ENCODE results near the gene CPLX4.
A peak's percentile ranks its signal among the peaks of the same experiment; 100 is the strongest.

CPLX4 gene

GRCh38 chr18:59318460-59319050, at the start of gene CPLX4:
TSS of gene CPLX4 (minus strand) at chr18:59318649. CDS start at chr18:59318462, 187 bp downstream.
- H3K4me3 ChIP-seq (ENCODE audit: insufficient read length, low read depth), result no peak within 1 kb of the TSS
- no peak within 1 kb of the TSS for H3K9ac ChIP-seq (ENCODE audit: insufficient read length, low read depth)
- TF ChIP-seq SUZ12 (IDR thresholded peaks at IDR 0.05; ENCODE audit: extremely low read depth, insufficient read depth, insufficient read length), result no peak
- TF ChIP-seq YY1 (IDR thresholded peaks at IDR 0.05; ENCODE audit: insufficient read depth, insufficient read length), result no peak
- TF ChIP-seq ZNF274 (IDR thresholded peaks at IDR 0.05; ENCODE audit: low read depth, low read length), result no peak
- no peaks in the 10 kb centered on the region for H3K9me3 ChIP-seq (ENCODE audit: insufficient read depth, low read length)
- DNase-seq (ENCODE audit: low read depth, low spot score), result no peak
- H3K27me3 ChIP-seq (ENCODE audit: insufficient read depth, insufficient read length), result no peaks in the 10 kb centered on the region
- no peaks in the 10 kb centered on the region for H3K4me1 ChIP-seq (ENCODE audit: insufficient read depth, insufficient read length)
- H3K36me3 ChIP-seq (ENCODE audit: insufficient read depth, insufficient read length, low read length), result no peaks in the 10 kb centered on the region

GRCh38 chr18:59360381-59360780, 41.9 kb upstream of the CPLX4 start:
- peaks cover 17% of the 10 kb centered on the region for H3K36me3 ChIP-seq (ENCODE audit: insufficient read depth, insufficient read length, low read length)
- DNase-seq (ENCODE audit: low read depth, low spot score), result no peak
- H3K9me3 ChIP-seq (ENCODE audit: insufficient read depth, low read length), result no peaks in the 10 kb centered on the region
- TF ChIP-seq SUZ12 (IDR thresholded peaks at IDR 0.05; ENCODE audit: extremely low read depth, insufficient read depth, insufficient read length) (no peak), ZNF274 (IDR thresholded peaks at IDR 0.05; ENCODE audit: low read depth, low read length) (no peak), YY1 (IDR thresholded peaks at IDR 0.05; ENCODE audit: insufficient read depth, insufficient read length) (no peak)
- no peak overlapping the region for H3K4me3 ChIP-seq (ENCODE audit: insufficient read length, low read depth)
- peaks cover 50% of the 10 kb centered on the region for H3K27me3 ChIP-seq (ENCODE audit: insufficient read depth, insufficient read length)
- H3K4me1 ChIP-seq (ENCODE audit: insufficient read depth, insufficient read length), result no peaks in the 10 kb centered on the region
- no peak overlapping the region for H3K9ac ChIP-seq (ENCODE audit: insufficient read length, low read depth)

GRCh38 chr18:59359576-59359952, 41.1 kb upstream of the CPLX4 start:
- no peak overlapping the region for H3K4me3 ChIP-seq (ENCODE audit: insufficient read length, low read depth)
- H3K4me1 ChIP-seq (ENCODE audit: insufficient read depth, insufficient read length), result no peaks in the 10 kb centered on the region
- H3K36me3 ChIP-seq (ENCODE audit: insufficient read depth, insufficient read length, low read length), result peaks cover 25% of the 10 kb centered on the region
- H3K27me3 ChIP-seq (ENCODE audit: insufficient read depth, insufficient read length), result peaks cover 44% of the 10 kb centered on the region
- H3K9me3 ChIP-seq (ENCODE audit: insufficient read depth, low read length), result no peaks in the 10 kb centered on the region
- no peak for DNase-seq (ENCODE audit: low read depth, low spot score)
- TF ChIP-seq YY1 (IDR thresholded peaks at IDR 0.05; ENCODE audit: insufficient read depth, insufficient read length) (no peak), ZNF274 (IDR thresholded peaks at IDR 0.05; ENCODE audit: low read depth, low read length) (no peak), SUZ12 (IDR thresholded peaks at IDR 0.05; ENCODE audit: extremely low read depth, insufficient read depth, insufficient read length) (no peak)
- H3K9ac ChIP-seq (ENCODE audit: insufficient read length, low read depth), result no peak overlapping the region

- H3K4me3 ChIP-seq (ENCODE audit: insufficient read length, low read depth), result peak within 1 kb of the TSS; percentile 98
- peak within 1 kb of the TSS; percentile 90 for H3K9ac ChIP-seq (ENCODE audit: insufficient read length, low read depth)
- peaks cover 38% of the 10 kb centered on the region for H3K27me3 ChIP-seq (ENCODE audit: insufficient read depth, insufficient read length)
- peaks cover 31% of the 10 kb centered on the region for H3K36me3 ChIP-seq (ENCODE audit: insufficient read depth, insufficient read length, low read length)
- peak; percentile 80 for DNase-seq (ENCODE audit: low read depth, low spot score)
- no peaks in the 10 kb centered on the region for H3K9me3 ChIP-seq (ENCODE audit: insufficient read depth, low read length)
- no peak for TF ChIP-seq SUZ12 (IDR thresholded peaks at IDR 0.05; ENCODE audit: extremely low read depth, insufficient read depth, insufficient read length)
- TF ChIP-seq ZNF274 (IDR thresholded peaks at IDR 0.05; ENCODE audit: low read depth, low read length), result no peak
- peak; percentile 73 for TF ChIP-seq YY1 (IDR thresholded peaks at IDR 0.05; ENCODE audit: insufficient read depth, insufficient read length)
- no peaks in the 10 kb centered on the region for H3K4me1 ChIP-seq (ENCODE audit: insufficient read depth, insufficient read length)
Observed at GRCh38 chr18:59358712-59359575, 40.5 kb upstream of the CPLX4 start, which contains the start of gene LMAN1. TSS of gene LMAN1 (minus strand) at chr18:59359265. CDS start at chr18:59359244, 21 bp downstream.

GRCh38 chr18:59358414-59358711, 39.9 kb upstream of the CPLX4 start:
- Histone ChIP-seq H3K9me3 (ENCODE audit: insufficient read depth, low read length) (no peaks in the 10 kb centered on the region), H3K9ac (ENCODE audit: insufficient read length, low read depth) (peak overlapping the region; percentile 90), H3K4me3 (ENCODE audit: insufficient read length, low read depth) (peak overlapping the region; percentile 98), H3K36me3 (ENCODE audit: insufficient read depth, insufficient read length, low read length) (peaks cover 37% of the 10 kb centered on the region), H3K4me1 (ENCODE audit: insufficient read depth, insufficient read length) (no peaks in the 10 kb centered on the region), H3K27me3 (ENCODE audit: insufficient read depth, insufficient read length) (peaks cover 33% of the 10 kb centered on the region)
- TF ChIP-seq ZNF274 (IDR thresholded peaks at IDR 0.05; ENCODE audit: low read depth, low read length) (no peak), SUZ12 (IDR thresholded peaks at IDR 0.05; ENCODE audit: extremely low read depth, insufficient read depth, insufficient read length) (no peak), YY1 (IDR thresholded peaks at IDR 0.05; ENCODE audit: insufficient read depth, insufficient read length) (no peak)
- peak; percentile 23 for DNase-seq (ENCODE audit: low read depth, low spot score)

- Histone ChIP-seq H3K9ac (ENCODE audit: insufficient read length, low read depth) (peak overlapping the region; percentile 26), H3K27me3 (ENCODE audit: insufficient read depth, insufficient read length) (peaks cover 29% of the 10 kb centered on the region), H3K4me3 (ENCODE audit: insufficient read length, low read depth) (peak overlapping the region; percentile 98), H3K9me3 (ENCODE audit: insufficient read depth, low read length) (no peaks in the 10 kb centered on the region), H3K4me1 (ENCODE audit: insufficient read depth, insufficient read length) (no peaks in the 10 kb centered on the region), H3K36me3 (ENCODE audit: insufficient read depth, insufficient read length, low read length) (peaks cover 41% of the 10 kb centered on the region)
- DNase-seq (ENCODE audit: low read depth, low spot score), result no peak
- TF ChIP-seq ZNF274 (IDR thresholded peaks at IDR 0.05; ENCODE audit: low read depth, low read length), result no peak
Observed at GRCh38 chr18:59357928-59358327, 39.5 kb upstream of the CPLX4 start.

- H3K36me3 ChIP-seq (ENCODE audit: insufficient read depth, insufficient read length, low read length), result peaks cover 72% of the 10 kb centered on the region
- no peak for DNase-seq (ENCODE audit: low read depth, low spot score)
Observed at GRCh38 chr18:59354731-59355130, 36.3 kb upstream of the CPLX4 start.

More at GRCh38 chr18:59354731-59355130, 36.3 kb upstream of the CPLX4 start:
- Histone ChIP-seq H3K9ac (ENCODE audit: insufficient read length, low read depth) (no peak overlapping the region), H3K4me1 (ENCODE audit: insufficient read depth, insufficient read length) (no peaks in the 10 kb centered on the region), H3K4me3 (ENCODE audit: insufficient read length, low read depth) (no peak overlapping the region), H3K27me3 (ENCODE audit: insufficient read depth, insufficient read length) (peaks cover 4% of the 10 kb centered on the region), H3K9me3 (ENCODE audit: insufficient read depth, low read length) (no peaks in the 10 kb centered on the region)
- TF ChIP-seq SUZ12 (IDR thresholded peaks at IDR 0.05; ENCODE audit: extremely low read depth, insufficient read depth, insufficient read length), result no peak

Data from NT2/D1 (cell line).